Stimulated activated CD8-positive, alpha-beta memory T cell treated with anti-CD3 and anti-CD28 coated beads, Interleukin-2, amount 100 ng/mL, for 1 hour (primary cell): ENCODE results near the gene EPN3.
A peak's percentile ranks its signal among the peaks of the same experiment; 100 is the strongest.

Experiments
- DNase-seq, 2 donors: peaks; one replicate each; pipeline ENCODE4 v3.0.0-alpha.2; 2020; ENCODE audit warnings: low read depth in 2 of 2

The EPN3 gene

DNA sequence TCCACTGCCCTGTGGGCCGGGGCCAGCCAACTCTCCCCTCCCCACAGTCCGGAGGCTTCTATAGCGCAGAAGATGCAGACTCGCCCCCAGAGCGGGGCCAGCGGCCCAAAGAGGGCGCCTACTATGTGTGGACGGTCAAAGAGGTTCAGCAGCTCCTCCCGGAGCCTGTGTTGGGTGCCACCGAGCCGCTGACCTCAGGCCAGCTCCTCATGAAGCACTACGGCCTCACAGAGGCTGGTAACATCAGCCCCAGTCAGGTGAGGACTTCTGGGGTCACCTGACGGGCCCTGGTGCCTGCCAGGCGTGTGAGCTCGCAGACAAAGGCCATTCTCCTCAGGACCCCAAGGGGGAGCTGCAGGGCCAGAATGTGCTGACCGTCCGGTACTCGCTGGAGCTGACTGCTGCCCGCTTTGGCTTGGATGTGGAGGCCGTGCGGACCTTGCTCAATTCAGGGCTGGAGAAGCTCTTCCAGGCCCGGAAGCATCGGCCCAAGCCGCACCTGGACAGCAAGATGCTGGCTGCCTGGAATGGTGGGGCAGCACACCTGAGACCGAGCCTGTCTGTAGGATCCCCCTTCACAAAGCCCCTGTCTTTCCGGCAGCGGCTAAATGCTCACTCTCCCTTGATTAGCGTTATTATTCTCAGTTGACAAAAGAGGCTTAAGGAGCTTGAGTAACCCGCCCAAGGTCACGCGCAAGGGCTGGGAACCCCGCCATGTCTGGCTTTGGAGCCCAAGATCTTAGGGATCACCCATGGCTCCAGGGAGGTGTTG is 18.3 kb downstream of the EPN3 start:
- no peak for DNase-seq

DNA sequence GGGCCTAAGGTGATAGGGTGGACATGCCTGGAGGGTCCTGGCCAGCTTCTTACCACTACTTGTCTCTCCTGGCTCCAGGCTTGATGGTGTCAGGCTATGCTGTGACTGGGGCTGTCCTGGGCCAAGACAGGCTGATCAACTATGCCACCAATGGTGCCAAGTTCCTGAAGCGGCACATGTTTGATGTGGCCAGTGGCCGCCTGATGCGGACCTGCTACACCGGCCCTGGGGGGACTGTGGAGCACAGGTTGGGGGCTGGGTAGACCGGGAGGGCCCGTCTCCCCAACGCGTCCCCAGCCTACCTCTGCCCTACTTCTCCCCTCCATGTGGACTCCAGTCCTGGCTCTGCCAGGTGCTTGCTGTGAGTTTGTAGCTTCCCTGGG is 18.9 kb downstream of the EPN3 start:
- no peak for DNase-seq

- DNase-seq, result no peak
Observed at GRCh38 chr17:50551884-50552283, 19.3 kb downstream of the EPN3 start.

GRCh38 chr17:50554201-50554600 is 21.7 kb downstream of the EPN3 start:
- no peak for DNase-seq

DNA sequence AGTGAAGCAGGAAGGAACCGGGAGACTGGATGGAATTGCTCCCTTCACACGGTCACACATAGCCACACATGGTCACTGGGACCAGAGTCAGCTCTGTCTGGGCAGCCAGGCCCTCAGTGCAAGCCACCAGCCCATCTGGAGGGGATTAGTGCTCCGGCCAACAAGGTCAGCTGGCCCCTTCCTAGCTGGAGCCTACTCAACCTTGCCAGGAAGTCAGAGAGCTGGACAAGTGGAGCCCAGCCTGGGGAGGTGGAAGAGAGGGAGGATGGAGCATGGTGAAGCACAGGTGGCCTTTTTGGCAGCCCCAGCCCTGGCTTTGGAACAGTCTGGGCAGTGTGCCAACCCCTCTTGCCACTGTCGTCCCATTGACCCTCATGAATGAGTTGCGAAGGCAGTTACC is 24.3 kb downstream of the EPN3 start:
- no peak for DNase-seq

DNA sequence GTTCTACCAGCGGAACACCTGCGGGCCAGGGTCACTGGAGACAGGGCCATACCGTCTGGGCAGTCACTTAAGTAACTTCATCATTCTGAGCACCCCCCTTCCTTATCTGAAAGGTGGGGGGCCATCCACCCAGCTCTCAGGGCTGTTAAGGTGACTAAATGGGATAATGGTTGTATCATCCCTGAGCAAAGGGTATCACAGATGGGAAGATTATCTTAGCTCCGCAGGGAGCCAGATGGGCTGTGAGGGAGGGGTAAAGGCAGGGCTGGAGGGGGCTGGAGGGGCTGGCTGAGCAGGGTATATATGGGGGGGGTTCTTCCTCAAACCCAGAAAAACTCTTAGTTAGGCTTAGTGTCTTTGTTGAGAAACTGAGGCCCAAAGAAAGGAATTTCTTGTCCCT is 25.1 kb downstream of the EPN3 start:
- DNase-seq, result no peak

GRCh38 chr17:50558091-50558490 is 25.6 kb downstream of the EPN3 start:
- no peak for DNase-seq

DNA sequence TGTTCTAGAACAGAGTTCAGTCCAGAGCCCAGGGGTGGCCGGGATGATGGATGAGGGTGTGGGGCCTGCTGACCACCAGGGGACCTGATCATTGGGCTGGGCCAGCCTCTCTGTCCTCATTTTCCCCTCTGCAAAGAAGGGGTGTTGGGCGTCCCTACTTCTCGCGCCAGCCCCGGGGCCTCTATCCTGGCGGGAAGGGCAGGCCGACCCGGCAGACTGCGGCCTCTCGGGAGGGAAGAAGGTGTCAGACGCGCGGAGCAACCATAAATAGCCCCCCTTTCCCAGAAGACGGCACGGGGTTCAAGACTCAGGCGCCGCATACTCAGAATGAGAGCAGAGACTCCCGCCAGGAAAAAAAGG is 26.0 kb downstream of the EPN3 start:
- no peak for DNase-seq

GRCh38 chr17:50558941-50559614 is 26.5 kb downstream of the EPN3 start:
- DNase-seq, result no peak

- no peak for DNase-seq
Observed at GRCh38 chr17:50559674-50560184, 27.2 kb downstream of the EPN3 start.

DNA sequence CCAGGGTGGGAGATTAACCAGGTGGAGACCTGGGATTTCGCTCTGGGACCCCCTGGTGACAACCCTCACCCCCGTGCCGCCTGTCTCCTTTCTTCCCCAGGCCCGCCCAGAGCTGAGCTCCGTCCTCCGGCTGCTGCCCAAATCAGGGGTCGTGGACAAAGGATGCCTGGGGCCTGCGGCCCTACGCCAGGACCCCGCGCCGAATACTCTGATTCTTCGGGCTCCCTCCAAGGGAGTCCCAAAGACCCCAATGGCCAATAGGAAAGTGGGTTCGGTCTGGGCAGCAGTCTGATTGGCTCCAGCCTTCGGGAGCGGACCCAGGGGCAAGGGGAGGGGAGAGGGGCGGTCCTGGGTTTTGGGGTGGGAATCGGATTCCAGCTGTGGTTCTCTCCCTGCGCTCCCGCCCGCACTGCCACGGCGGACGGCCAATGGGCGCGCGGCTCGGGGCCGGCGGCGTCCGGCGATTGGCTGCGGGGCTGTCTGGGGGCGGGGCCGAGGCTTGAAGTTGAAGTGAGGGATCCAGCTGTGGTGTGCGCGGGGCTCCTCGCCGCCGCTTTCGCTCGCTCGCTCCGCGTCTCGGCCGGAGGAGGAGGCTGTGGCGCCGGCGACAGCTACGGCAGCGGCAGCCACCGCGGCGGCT is 27.8 kb downstream of the EPN3 start, which contains the start of gene CACNA1G:
Gene CACNA1G (plus strand): TSS at position 531 of the 640 bp plus-strand sequence. CDS start 745 bp downstream, outside the sequence.
- peak; percentile 68 to 76 for DNase-seq

DNA sequence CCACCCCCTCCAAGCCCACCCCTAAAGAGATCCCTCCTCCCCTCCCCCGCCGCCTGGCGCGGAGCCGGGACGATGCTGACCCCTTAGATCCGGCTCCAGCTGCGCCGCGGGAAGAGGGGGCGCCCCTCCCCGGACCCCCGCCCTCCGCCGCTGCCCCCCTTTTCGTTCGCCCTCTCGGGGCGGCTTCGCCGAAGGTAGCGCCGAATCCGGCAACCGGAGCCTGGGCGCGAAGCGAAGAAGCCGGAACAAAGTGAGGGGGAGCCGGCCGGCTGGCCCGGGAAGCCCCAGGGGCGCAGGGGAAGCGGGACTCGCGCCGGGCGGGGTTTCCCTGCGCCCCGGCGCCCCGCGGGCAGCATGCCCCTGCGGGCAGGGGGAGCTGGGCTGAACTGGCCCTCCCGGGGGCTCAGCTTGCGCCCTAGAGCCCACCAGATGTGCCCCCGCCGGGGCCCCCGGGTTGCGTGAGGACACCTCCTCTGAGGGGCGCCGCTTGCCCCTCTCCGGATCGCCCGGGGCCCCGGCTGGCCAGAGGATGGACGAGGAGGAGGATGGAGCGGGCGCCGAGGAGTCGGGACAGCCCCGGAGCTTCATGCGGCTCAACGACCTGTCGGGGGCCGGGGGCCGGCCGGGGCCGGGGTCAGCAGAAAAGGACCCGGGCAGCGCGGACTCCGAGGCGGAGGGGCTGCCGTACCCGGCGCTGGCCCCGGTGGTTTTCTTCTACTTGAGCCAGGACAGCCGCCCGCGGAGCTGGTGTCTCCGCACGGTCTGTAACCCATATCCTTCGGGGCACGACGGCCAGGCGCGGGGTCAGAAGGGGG is 28.6 kb downstream of the EPN3 start:
- DNase-seq, result no peak

GRCh38 chr17:50561746-50562141 is 29.2 kb downstream of the EPN3 start:
- no peak for DNase-seq

DNA sequence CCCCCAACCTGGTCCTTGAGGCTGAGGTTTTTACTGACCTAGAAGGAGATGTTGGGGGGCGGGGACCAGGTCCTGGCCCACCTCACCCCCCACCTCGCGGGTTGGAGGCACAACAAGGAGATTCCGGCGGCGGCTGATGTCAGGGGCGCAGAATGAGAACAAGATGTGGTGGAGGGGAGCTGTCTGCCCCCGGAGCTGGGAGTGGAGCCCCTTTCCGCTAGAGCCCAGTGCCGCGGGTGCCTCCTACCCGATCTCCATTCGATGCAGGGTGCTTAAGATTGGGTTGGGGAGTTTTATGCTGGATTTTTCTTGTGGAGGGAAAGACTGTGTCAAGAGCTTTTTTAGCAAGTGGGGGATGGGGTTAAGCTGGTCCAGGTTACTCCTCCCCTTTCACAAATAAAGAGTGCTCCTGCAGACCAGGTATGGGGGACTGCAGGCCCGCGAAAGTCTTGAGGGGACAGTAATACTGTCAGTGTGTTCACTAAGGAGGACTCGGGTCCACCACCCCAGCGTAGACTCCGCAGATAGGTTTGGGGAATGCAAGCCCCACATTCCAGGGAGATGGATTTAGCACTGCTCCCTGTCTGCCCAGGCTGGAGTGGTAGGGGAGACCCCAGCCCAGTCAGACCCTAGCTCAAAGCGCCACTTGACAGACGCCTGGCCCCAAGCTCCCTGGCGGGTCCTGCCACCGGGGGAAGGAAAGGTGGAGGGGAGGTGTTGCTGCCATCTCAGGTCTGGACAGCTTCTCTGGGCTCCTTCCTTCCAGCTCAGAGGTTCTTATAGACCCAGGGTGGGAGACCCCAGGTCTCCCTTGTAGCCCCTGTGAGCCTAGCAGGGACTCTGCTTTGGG is 29.9 kb downstream of the EPN3 start:
- no peak for DNase-seq

GRCh38 chr17:50563092-50563511 is 30.6 kb downstream of the EPN3 start:
- no peak for DNase-seq

DNA sequence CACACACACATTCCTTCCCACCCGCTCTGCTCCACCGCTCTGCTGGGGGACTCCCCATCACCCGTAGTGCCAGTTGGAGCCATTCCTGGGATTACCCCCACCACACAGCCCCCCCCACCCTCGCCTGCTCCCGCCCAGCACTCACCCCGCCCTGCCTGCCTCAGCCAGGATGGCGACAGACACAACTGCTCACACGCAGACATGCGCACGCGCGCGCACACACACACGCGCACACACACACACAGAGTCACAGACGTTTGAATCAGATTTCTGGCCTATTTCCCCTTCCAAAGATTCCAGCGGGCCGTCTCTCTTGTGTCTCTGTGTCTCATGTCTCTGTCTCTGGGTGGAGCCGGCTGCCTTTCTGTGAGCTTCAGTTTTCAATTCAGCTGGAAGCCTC is 32.4 kb downstream of the EPN3 start:
- no peak for DNase-seq

- DNase-seq, result no peak
Observed at GRCh38 chr17:50565402-50566350, 33.1 kb downstream of the EPN3 start.

DNA sequence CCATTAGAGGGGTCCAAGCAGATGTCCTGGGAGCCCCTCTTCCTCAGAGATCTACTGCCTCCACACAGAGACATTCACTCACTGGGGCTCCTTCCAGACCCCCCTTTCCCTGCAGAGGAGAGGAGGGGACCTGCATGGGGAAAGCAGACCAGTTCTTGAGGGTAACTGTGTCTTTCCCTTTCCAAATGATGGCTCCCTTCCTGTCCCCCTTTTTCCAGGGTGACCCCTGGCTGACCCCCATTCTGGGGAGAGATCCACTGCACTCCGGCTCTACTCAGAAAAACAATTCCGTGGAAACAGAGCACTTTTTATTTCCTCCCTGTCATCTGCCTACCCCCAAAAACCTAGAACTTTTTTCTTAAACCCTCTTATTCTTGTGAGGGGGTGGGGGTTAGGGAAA is 34.4 kb downstream of the EPN3 start:
- DNase-seq, result no peak

GRCh38 chr17:50568659-50569058 is 36.1 kb downstream of the EPN3 start:
- no peak for DNase-seq

- no peak for DNase-seq
Observed at GRCh38 chr17:50569592-50569991, 37.1 kb downstream of the EPN3 start.
